ENCODE data around the gene CCDC13.

DNA sequence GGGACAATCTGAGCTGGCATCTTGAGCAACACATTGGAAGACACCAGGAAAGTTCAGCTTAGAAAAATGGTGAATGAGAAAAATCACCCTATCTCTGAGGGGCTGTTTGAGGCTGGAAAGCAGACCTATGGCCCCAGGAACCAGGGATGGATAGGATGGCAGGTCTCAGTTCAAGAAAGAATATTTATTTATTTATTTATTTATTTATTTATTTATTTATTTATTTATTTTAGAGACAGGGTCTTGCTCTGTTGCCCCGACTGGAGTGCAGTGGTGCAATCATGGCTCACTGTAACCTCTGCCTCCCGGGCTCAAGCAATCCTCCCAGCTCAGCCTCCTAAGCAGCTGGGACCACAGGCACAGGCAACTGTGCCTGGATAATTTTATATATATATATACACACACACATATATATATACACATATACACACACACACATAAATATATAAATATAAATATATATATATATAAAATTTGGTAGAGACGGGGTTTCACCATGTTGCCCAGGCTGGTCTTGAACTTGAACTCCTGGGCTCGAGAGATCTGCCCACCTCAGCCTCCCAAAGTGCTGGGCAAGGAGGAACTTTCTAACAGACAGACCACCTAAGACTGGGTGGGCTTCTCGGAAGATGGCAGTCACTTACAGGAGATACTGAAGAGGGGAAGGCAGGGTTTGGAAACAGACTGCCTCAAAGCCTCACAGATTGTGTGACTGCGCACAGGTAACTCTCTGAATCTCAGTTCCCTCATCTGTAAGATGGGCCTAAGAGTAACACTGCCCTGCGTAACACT, 29.7 kb downstream of the CCDC13 start:
- TF ChIP-seq CTCF (IDR thresholded peaks at IDR 0.05) (no peak), POLR2A (IDR thresholded peaks at IDR 0.05) (no peak)

Data from right lobe of liver (tissue), 4 donors.